ENCODE results near the gene PRR12.
A peak's percentile ranks its signal among the peaks of the same experiment; 100 is the strongest.
"Not testable (repeated sequence)": the region's sequence is repeated elsewhere in the genome, so short reads cannot be mapped to it uniquely, and the experiment has no call there.

Gene PRR12

GRCh38 chr19:49617860-49618259 is 26.9 kb downstream of the PRR12 start:
- not testable (repeated sequence) for DNase-seq (ENCODE audit: low read depth)

- DNase-seq (ENCODE audit: low read depth): no peak
Measured at GRCh38 chr19:49624967-49625910, 34.3 kb downstream of the PRR12 start.

- DNase-seq (ENCODE audit: low read depth): no peak
Measured at GRCh38 chr19:49626226-49626625, 35.2 kb downstream of the PRR12 start.

DNA sequence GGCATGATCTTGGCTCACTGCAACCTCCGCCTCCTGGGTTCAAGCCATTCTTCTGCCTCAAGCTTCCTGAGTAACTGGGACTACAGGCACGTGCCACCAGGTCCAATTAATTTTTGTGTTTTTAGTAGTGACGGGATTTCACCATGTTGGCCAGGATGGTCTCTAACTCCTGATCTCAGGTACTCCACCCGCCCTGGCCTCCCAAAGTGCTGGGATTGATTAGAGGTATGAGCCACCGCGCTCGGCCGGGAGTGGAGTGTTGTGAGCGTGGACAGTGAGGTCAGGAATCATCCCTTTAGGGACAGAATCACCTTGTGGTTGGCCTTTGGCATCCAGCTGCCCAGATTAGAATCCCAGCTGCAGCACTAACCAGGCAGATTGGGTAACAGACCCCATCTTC is 38.7 kb downstream of the PRR12 start:
- no peak for DNase-seq (ENCODE audit: low read depth)

DNA sequence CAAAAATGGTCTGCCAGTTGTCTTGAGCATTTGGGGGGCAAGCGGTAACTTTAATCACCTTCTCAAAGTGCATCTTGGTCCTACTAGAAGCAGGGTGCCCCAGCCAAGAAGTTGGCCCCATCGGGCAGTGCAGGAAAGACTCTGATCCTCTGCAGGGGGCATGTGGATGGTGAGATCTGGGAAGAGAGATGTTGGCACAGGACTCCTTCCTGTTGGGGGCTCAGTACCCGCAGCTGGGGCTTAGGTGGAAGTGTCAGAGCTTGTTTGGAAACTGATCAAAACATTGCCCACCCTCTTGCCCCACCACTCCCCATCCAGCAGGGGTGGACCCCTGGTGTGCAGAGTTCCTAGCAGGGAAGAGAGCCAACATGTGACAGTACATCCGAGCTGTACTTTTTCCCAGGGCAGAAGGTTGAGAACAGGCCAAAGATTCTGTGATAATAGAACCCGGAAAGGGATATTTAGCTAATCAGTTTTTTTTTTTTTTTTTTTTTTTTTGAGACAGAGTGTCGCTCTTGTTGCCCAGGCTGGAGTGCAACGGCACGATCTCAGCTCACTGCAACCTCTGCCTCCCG is 40.1 kb downstream of the PRR12 start:
- no peak for DNase-seq (ENCODE audit: low read depth)

- no peak for DNase-seq (ENCODE audit: low read depth)
Measured at GRCh38 chr19:49631610-49632192, 40.7 kb downstream of the PRR12 start.

- no peak for DNase-seq (ENCODE audit: low read depth)
Measured at GRCh38 chr19:49632576-49632975, 41.6 kb downstream of the PRR12 start.

- not testable (repeated sequence) for DNase-seq (ENCODE audit: low read depth)
Measured at GRCh38 chr19:49633273-49633672, 42.3 kb downstream of the PRR12 start.

GRCh38 chr19:49635530-49636232 is 44.7 kb downstream of the PRR12 start:
- no peak for DNase-seq (ENCODE audit: low read depth)

DNA sequence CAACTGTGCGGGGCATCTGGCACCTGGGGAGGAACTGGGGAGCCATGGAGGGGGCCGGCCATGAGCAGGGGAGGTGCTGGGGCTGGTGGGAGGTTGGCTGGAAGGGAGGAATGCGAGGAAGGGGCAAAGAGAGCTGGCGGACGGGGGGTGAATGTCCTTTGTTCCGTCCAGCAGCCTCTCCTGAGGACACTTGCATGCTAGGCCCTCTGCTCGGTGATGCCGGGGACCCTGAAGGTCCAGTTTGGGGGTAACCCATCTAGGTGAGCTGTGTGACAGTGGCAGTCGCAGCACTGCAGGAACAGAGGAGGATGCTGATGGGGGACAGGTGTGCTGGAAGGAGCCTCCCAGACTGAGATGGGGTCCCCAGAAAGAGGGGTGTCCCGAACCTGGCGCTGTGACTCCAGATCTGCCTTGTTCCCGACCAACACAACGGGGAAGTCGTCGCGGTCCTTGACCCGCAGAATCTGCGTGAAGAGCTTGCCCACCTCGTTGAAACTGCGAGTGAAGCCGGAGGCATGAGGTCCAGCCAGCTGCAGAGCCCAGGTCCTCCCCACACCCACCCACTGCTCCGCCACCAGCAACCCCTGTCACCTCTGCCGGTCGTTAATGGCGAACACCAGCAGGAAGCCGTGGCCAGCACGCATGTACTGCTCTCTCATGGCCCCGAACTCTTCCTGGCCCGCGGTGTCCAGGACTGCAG is 45.4 kb downstream of the PRR12 start:
- DNase-seq (ENCODE audit: low read depth): no peak

DNA sequence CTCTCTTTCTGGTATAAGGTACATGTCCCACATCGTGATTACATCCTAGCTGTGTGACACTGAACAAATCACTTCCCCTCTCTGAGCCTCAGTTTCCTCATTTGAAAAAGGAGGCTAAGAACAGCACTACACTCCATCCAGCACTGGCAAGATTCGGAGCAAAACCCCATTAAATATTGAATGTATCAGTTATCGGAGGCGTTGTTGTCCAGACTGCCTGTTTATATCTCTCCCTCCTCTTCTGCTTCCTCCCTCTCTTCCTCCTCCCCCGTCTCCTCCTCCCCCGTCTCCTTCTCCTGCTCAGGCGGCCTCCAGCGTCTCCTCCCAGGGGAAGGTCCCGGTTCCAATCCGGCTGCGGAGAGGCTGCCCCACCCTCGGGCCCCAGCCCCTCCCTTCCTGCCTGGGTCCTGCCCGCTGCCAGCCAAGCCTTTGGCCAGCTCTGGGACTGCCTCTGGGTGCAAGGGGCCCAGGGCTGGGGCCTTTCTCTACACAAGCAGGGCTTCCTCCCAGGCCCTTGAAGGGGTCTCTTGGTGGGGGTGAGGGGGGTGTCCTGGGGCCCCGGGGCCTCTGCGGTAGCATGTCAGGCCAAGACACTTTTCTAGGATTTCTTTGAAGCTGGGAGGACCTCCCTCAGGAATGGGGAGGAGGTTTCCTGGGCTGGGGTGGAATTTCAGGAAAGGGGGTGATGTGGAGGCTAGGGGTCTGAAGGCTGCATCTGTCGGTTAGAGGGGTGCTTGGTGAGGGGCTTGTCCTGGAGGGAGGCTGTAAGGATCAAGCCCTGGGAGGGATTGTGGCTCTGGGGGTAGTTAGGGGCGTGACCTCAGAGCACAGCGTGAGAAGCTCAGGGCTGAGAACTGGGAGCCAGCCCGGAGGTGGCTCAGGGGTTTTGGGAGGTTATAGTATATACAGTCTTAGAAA is 47.1 kb downstream of the PRR12 start:
- DNase-seq (ENCODE audit: low read depth): no peak

GRCh38 chr19:49639401-49640112 is 48.6 kb downstream of the PRR12 start:
- DNase-seq (ENCODE audit: low read depth): no peak

DNA sequence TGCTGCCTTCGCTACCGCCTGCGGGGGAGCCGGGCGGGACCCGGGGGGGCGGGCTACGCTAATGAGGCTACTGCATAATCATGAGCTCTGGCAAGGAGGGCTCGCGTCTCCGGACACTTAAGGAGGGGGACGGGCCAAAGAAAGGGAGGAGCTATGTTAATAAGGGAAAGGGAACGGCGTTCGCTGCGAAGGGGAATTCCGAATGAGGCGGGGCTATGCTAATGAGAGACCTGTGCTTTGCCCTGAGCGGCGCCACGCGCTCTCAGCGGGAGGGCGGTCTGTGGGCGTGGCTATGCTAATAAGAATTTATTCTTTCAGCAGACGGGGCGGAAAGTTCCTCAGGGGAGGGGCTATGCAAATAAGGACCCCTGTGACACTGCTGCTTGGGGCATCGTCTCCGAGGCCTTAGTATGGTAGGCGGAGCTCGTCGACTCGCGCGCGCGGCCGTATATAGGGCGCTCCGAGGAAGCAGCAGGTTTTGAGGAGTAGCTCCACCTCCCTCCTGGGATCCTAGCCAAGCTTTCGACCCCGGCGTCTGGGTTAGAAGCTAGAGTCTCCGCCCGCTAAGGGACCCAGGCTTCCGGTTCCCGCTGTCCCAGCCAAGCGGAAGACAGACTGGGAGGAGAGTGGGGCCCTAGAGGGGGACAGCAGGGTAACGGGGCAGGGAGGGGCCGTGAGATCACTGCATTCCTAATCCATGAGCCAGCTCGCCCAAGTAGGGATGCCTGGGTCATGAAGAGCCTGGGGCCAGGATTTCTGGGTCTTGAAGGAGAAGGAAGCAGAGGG is 49.3 kb downstream of the PRR12 start, which contains the start of gene RRAS:
TSS of gene RRAS (minus strand) at position 31 of the 786 bp plus-strand sequence. CDS start 45 bp downstream, outside the sequence.
- DNase-seq (ENCODE audit: low read depth): peak; percentile 99

GRCh38 chr19:49641688-49642491 is 50.9 kb downstream of the PRR12 start, which contains the start of gene SCAF1:
TSS of gene SCAF1 (plus strand) at chr19:49642209. CDS start at chr19:49645027, 2,818 bp downstream.
- peak; percentile 100 for DNase-seq (ENCODE audit: low read depth)

- no peak for DNase-seq (ENCODE audit: low read depth)
Measured at GRCh38 chr19:49642492-49643035, 51.6 kb downstream of the PRR12 start.

DNA sequence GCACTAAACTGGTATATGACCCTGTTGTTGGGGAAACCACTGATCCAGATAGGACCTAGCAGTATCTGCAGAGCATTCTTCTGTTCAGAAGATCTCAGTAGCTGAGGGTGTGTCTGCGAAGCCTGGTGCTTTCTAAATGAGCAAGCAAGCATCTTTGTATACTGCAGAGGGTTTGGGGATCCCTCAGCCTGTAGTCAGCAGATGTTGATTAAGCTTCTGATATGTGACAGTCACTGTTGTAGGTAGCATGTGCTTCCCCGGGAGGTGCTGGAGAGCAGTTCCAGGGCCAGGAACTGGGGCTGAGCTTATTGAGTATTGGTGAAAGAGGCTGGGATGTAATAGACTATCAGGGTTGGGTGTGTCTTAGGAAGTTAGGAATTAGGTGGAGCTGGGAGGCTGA is 52.5 kb downstream of the PRR12 start:
- DNase-seq (ENCODE audit: low read depth): no peak

GRCh38 chr19:49645592-49645991 is 54.6 kb downstream of the PRR12 start:
- no peak for DNase-seq (ENCODE audit: low read depth)

DNA sequence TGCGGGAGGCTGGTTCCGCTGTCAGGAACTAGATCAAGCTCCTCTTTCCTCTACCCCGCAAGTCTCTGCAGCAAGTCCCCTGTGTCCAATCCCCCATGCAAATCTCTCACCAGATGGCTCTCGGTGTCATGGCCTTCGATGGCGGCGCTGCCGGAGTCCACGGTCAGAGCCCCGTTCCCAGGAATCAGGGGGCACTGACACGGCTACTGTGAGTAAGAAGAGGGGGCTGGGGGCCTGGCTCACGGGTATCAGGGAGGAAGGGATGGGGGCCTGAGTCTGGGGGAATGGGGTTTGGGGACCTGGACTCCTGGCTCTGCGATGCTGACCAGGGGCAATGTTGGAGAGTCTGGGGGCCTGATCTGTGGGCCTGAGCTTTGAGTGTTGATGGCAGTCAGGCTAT is 55.0 kb downstream of the PRR12 start:
- DNase-seq (ENCODE audit: low read depth): no peak

Measured in stimulated activated CD8-positive, alpha-beta memory T cell treated with anti-CD3 and anti-CD28 coated beads, Interleukin-12 subunit alpha, Interleukin-12 subunit beta, amount 100 ng/mL, for 4 hours (primary cell).